Neural progenitor cell (in vitro differentiated cells): ENCODE data around the gene KRTAP12-4.

Experiments used
- CTCF ChIP-seq: fragments of 200-600 bp; sonication (generic); IDR thresholded peaks from 2 replicates; pipeline ENCODE4 v1.5.1; 2017; ENCODE audit warnings: antibody characterized with exemption, mild to moderate bottlenecking
- EZH2 ChIP-seq: fragments of 200-600 bp; sonication (generic); IDR thresholded peaks from 2 replicates; pipeline ENCODE4 v1.6.1; 2017; ENCODE audit warnings: antibody characterized with exemption, mild to moderate bottlenecking, moderate library complexity
- EZH2phosphoT487 ChIP-seq: fragments of 200-600 bp; sonication (generic); IDR thresholded peaks from 2 replicates; pipeline ENCODE4 v1.6.1; 2017; ENCODE audit warnings: antibody characterized with exemption

- no peak for TF ChIP-seq CTCF
- TF ChIP-seq EZH2: no peak
- TF ChIP-seq EZH2phosphoT487: no peak
These were observed 41.2 kb upstream of the KRTAP12-4 start for GRCh38 chr21:44695641-44696040.
